Neural crest cell (in vitro differentiated cells): ENCODE measurements around the gene WDR38. TPM values are rescaled to one million over a fixed set of nuclear protein-coding genes. Genes with fewer than 3 reads are reported as not detected.

Experiments used
- DNase-seq: peaks from one replicate; pipeline ENCODE4 v3.0.0; 2021; ENCODE audit warnings: low read depth, mixed read lengths, low spot score
- H3K27ac Mint-ChIP-seq: one replicate; pipeline ENCODE4 v1.8.0; 2021; ENCODE audit warnings: mild to moderate bottlenecking, mixed read lengths; ENCODE audit not compliant: unreplicated experiment
- H3K27me3 Mint-ChIP-seq: 2 replicates; pipeline ENCODE4 v1.8.0; 2021; ENCODE audit warnings: low read depth, mild to moderate bottlenecking, mixed read lengths
- H3K36me3 Mint-ChIP-seq: 2 replicates; pipeline ENCODE4 v1.8.0; 2021; ENCODE audit warnings: low read depth, mild to moderate bottlenecking, mixed read lengths
- H3K4me1 Mint-ChIP-seq: 2 replicates; pipeline ENCODE4 v1.8.0; 2021; ENCODE audit warnings: mixed read lengths
- H3K4me3 Mint-ChIP-seq: one replicate; pipeline ENCODE4 v1.8.0; 2021; ENCODE audit warnings: mild to moderate bottlenecking, mixed read lengths
- H3K9me3 Mint-ChIP-seq: 2 replicates; pipeline ENCODE4 v1.8.0; 2021; ENCODE audit warnings: mixed read lengths
- total RNA-seq: library from RNA; stranded (reverse); gene quantifications from 2 replicates; pipeline ENCODE4 v1.2.1, GENCODE V29; 2021
- TF ChIP-seq, protein P1 (sequence below): fragments of 200-600 bp; sonication (generic); conservative IDR thresholded peaks from 2 replicates; pipeline ENCODE4 v1.5.0; 2021; ENCODE audit warnings: antibody characterized with exemption, mild to moderate bottlenecking

WDR38 gene
- total RNA-seq, 1 donor from 2014 or later, result not detected

DNA sequence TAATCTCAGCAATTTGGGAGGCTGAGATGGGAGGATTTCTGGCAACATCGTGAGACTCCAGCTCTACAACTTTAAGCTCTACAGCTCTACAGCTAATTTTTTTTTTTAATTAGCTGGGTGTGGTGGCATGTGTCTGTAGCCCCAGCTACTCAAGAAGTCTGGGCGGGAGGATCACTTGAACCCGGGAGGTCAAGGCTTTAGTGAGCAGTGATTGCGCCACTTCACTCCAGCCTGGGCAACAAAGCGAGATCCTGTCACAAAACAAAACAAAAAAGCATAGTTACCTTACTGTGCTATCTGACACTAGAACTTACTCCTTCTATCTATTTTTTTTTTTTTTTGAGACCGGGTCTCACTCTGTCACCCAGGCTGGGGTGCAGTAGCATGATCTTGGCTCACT lies 6.3 kb upstream of the WDR38 start:
- no peak for DNase-seq
- TF ChIP-seq, protein P1, sequence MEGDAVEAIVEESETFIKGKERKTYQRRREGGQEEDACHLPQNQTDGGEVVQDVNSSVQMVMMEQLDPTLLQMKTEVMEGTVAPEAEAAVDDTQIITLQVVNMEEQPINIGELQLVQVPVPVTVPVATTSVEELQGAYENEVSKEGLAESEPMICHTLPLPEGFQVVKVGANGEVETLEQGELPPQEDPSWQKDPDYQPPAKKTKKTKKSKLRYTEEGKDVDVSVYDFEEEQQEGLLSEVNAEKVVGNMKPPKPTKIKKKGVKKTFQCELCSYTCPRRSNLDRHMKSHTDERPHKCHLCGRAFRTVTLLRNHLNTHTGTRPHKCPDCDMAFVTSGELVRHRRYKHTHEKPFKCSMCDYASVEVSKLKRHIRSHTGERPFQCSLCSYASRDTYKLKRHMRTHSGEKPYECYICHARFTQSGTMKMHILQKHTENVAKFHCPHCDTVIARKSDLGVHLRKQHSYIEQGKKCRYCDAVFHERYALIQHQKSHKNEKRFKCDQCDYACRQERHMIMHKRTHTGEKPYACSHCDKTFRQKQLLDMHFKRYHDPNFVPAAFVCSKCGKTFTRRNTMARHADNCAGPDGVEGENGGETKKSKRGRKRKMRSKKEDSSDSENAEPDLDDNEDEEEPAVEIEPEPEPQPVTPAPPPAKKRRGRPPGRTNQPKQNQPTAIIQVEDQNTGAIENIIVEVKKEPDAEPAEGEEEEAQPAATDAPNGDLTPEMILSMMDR, result no peak
- no peaks in the 10 kb centered on the region for H3K36me3 Mint-ChIP-seq
- no peak overlapping the region for H3K27ac Mint-ChIP-seq
- H3K27me3 Mint-ChIP-seq, result no peaks in the 10 kb centered on the region
- H3K9me3 Mint-ChIP-seq, result no peaks in the 10 kb centered on the region
- H3K4me3 Mint-ChIP-seq, result no peak overlapping the region
- peaks cover 6% of the 10 kb centered on the region for H3K4me1 Mint-ChIP-seq

- TF ChIP-seq, protein P1, result no peak
- DNase-seq, result no peak
- Mint-ChIP-seq H3K27me3 (peaks cover under 1% of the 10 kb centered on the region), H3K9me3 (no peaks in the 10 kb centered on the region), H3K27ac (no peak overlapping the region), H3K4me3 (peak overlapping the region; percentile 33), H3K4me1 (peaks cover 12% of the 10 kb centered on the region), H3K36me3 (no peaks in the 10 kb centered on the region)
Measured at GRCh38 chr9:124849801-124850200, 3.5 kb upstream of the WDR38 start.

- no peaks in the 10 kb centered on the region for H3K9me3 Mint-ChIP-seq
- TF ChIP-seq, protein P1, result no peak
- H3K4me3 Mint-ChIP-seq, result peak overlapping the region; percentile 84
- H3K27ac Mint-ChIP-seq, result peak overlapping the region; percentile 53
- peaks cover under 1% of the 10 kb centered on the region for H3K36me3 Mint-ChIP-seq
- no peak for DNase-seq
- H3K27me3 Mint-ChIP-seq, result peaks cover 5% of the 10 kb centered on the region
- H3K4me1 Mint-ChIP-seq, result peaks cover 17% of the 10 kb centered on the region
Measured at GRCh38 chr9:124852121-124852828, 985 bp upstream of the WDR38 start.

DNA sequence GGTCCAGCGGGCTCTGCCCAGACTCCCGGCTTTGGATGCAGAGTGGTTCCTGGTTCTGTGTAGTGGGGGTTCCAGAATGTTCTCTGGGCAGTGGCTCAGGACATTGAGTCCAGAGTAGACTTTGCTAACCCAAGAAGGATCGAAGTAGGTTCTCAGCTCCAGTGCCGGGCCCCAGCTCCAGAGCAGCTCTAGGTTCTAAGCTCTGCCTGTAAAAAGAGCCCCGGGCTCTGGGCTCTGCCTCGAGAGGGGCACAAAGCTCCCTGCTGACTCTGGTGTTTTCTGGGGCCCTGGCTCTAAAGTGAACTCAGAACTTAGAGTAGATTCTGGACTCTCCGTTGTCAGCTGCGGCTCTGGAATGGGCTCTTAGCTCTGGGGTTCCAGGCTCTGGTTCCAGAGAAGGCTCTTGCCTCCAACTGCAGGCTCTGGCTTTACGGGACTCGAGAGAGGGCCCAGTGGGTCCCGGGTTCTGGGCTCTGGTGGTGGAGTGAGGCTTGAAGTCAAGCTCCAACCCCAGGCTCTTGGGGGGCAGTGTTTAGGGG lies 414 bp downstream of the WDR38 start:
- Mint-ChIP-seq H3K36me3 (peaks cover 4% of the 10 kb centered on the region), H3K4me1 (peaks cover 17% of the 10 kb centered on the region), H3K9me3 (no peaks in the 10 kb centered on the region), H3K4me3 (peak overlapping the region; percentile 61), H3K27me3 (peaks cover 5% of the 10 kb centered on the region), H3K27ac (no peak overlapping the region)
- no peak for DNase-seq
- TF ChIP-seq, protein P1, result no peak

- Mint-ChIP-seq H3K36me3 (peaks cover 4% of the 10 kb centered on the region), H3K9me3 (no peaks in the 10 kb centered on the region), H3K27me3 (peaks cover 5% of the 10 kb centered on the region), H3K4me3 (peak overlapping the region; percentile 61), H3K27ac (no peak overlapping the region), H3K4me1 (peaks cover 20% of the 10 kb centered on the region)
- TF ChIP-seq, protein P1, result no peak
- no peak for DNase-seq
Measured at GRCh38 chr9:124854161-124854560, 901 bp downstream of the WDR38 start.
